ENCODE data around the gene ZNF692.

- TF ChIP-seq CREB1 (IDR thresholded peaks at IDR 0.05; ENCODE audit: low read depth) (no peak), YY1 (IDR thresholded peaks at IDR 0.05; ENCODE audit: low read depth) (no peak), RAD21 (IDR thresholded peaks at IDR 0.05; ENCODE audit: low read depth) (no peak), EGR1 (IDR thresholded peaks at IDR 0.05) (no peak), USF1 (IDR thresholded peaks at IDR 0.05) (no peak), ZBTB7A (IDR thresholded peaks at IDR 0.05; ENCODE audit: low read depth) (no peak), EP300 (IDR thresholded peaks at IDR 0.05; ENCODE audit: borderline replicate concordance) (no peak), FOXM1 (IDR thresholded peaks at IDR 0.05; ENCODE audit: borderline replicate concordance, low read depth) (no peak), TAF1 (IDR thresholded peaks at IDR 0.05; ENCODE audit: low read depth) (no peak), MAX (IDR thresholded peaks at IDR 0.05) (no peak), CEBPB (IDR thresholded peaks at IDR 0.05) (no peak), REST (IDR thresholded peaks at IDR 0.05; ENCODE audit: low read depth) (no peak), TEAD4 (IDR thresholded peaks at IDR 0.05) (no peak)
Measured at GRCh38 chr1:248851390-248851789, 7.5 kb downstream of the ZNF692 start.

Measured in Ishikawa (cell line).